OCI-LY7 (cell line): ENCODE data around the gene HABP4. TPM values are rescaled to one million over a fixed set of nuclear protein-coding genes. Genes with fewer than 3 reads are reported as not detected.

Experiments used
- BruUV-seq: library from RNA; stranded (reverse); fragments of 400-500 nt; replicated peaks from 2 replicates; lab custom pipeline; 2021; lab: Mats Ljungman, UMichigan
- CTCF ChIA-PET: fragments of 300-600 bp; sonication (Branson Sonifier 250); formaldehyde crosslinking; loops from one replicate; lab custom pipeline; 2022; ENCODE audit warnings: antibody characterized with exemption; ENCODE audit not compliant: unreplicated experiment; lab: Charles Lee
- POLR2A ChIA-PET: fragments of 300-600 bp; sonication (Branson Sonifier 250); formaldehyde crosslinking; loops from one replicate; lab custom pipeline; 2022; ENCODE audit warnings: antibody characterized with exemption; lab: Charles Lee
- DNase-seq: peaks from one replicate; pipeline ENCODE4 v3.0.0-alpha.2; 2015; ENCODE audit warnings: low spot score
- H2AFZ ChIP-seq: fragments of 200-600 bp; sonication (generic), shearing (Covaris generic); 2 replicates; pipeline ENCODE4 v1.6.1; 2014; ENCODE audit warnings: mild to moderate bottlenecking, antibody characterized with exemption, low read length, moderate library complexity
- H3K27ac ChIP-seq: fragments of 200-600 bp; sonication (generic); 2 replicates; pipeline ENCODE4 v1.5.1; 2014; ENCODE audit warnings: mixed run types, low read depth, mild to moderate bottlenecking, moderate library complexity, low read length, inconsistent platforms; ENCODE audit not compliant: poor library complexity, severe bottlenecking
- H3K36me3 ChIP-seq: fragments of 200-600 bp; sonication (generic); 2 replicates; pipeline ENCODE4 v1.6.1; 2014; ENCODE audit warnings: mild to moderate bottlenecking, antibody characterized with exemption, low read length, moderate library complexity, mixed read lengths; ENCODE audit not compliant: insufficient read depth
- H3K4me1 ChIP-seq: fragments of 200-600 bp; sonication (generic); 2 replicates; pipeline ENCODE4 v1.5.1; 2014; ENCODE audit warnings: mild to moderate bottlenecking, low read length; ENCODE audit not compliant: insufficient read depth, poor library complexity, severe bottlenecking
- H3K4me2 ChIP-seq: fragments of 200-600 bp; sonication (generic); 2 replicates; pipeline ENCODE4 v1.6.1; 2014; ENCODE audit warnings: mild to moderate bottlenecking, low read length
- H3K4me3 ChIP-seq: fragments of 200-600 bp; sonication (generic); 2 replicates; pipeline ENCODE4 v1.5.1; 2014; ENCODE audit warnings: mild to moderate bottlenecking, low read depth, low read length; ENCODE audit not compliant: poor library complexity, severe bottlenecking
- H3K79me2 ChIP-seq: fragments of 200-600 bp; sonication (generic); 2 replicates; pipeline ENCODE4 v1.6.1; 2016; ENCODE audit warnings: low read depth, mild to moderate bottlenecking, low read length, moderate library complexity, mixed read lengths; ENCODE audit not compliant: insufficient read depth
- H3K9me2 ChIP-seq: fragments of 200-600 bp; sonication (generic); 2 replicates; pipeline ENCODE4 v1.6.1; 2016; ENCODE audit warnings: mild to moderate bottlenecking, low read length, mixed read lengths; ENCODE audit not compliant: insufficient read depth
- H3K9me3 ChIP-seq: fragments of 200-600 bp; sonication (generic); 2 replicates; pipeline ENCODE4 v1.6.1; 2014; ENCODE audit warnings: mild to moderate bottlenecking, mixed run types, low read length, mixed read lengths
- H4K20me1 ChIP-seq: fragments of 200-600 bp; sonication (generic); 2 replicates; pipeline ENCODE4 v1.6.1; 2014; ENCODE audit warnings: mild to moderate bottlenecking, antibody characterized with exemption, low read length, moderate library complexity, mixed read lengths; ENCODE audit not compliant: insufficient read depth
- EZH2phosphoT487 ChIP-seq: fragments of 200-600 bp; sonication (generic); IDR thresholded peaks from 2 replicates; pipeline ENCODE4 v1.6.1; 2018; ENCODE audit warnings: low read depth, borderline replicate concordance, mild to moderate bottlenecking, mixed run types, antibody characterized with exemption, low read length, moderate library complexity, mixed read lengths
- intact Hi-C: fragments of 100-400 bp; cut with micrococcal nuclease; formaldehyde crosslinking; loops from one replicate; pipeline ENCODE4 v1.10.0; 2022; ENCODE audit not compliant: unreplicated experiment
- total RNA-seq, 2 experiments: library from RNA; depleted of rRNA in 1 of 2; stranded (reverse); fragments of >200 nt in 1 of 2; shearing (Covaris generic) in 1 of 2; gene quantifications; 2 replicates each; pipeline ENCODE4 v1.2.3, GENCODE V29; 2014 to 2022
- TF ChIP-seq, protein P1 (sequence below): fragments of 200-600 bp; sonication (generic); conservative IDR thresholded peaks from 2 replicates; pipeline ENCODE4 v1.5.1; 2014; ENCODE audit warnings: mild to moderate bottlenecking, antibody characterized with exemption, low read length, moderate library complexity, mixed read lengths

The HABP4 gene
- total RNA-seq, 2 experiments from 2014 or later: 6.0 to 11.0 TPM

DNA sequence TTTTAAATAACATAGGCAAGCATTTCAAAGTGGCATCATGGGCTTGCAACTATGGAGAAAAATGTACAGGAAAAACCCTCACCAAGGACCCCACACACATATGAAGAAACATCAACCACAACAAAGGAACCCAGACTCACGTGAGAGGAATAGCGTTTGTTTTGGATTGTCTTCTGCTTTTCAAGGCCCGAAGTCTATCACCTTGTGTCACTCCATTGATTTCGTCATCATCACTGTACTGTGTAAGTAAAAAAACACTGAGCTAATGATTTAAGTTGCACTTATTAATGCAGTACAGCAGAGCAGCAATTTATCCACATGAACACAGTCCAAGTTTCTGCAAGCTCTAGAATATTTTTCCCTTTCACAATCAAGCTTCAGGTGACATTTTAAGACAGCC is 72.4 kb downstream of the HABP4 start:
- no peaks in the 10 kb centered on the region for H3K79me2 ChIP-seq
- H3K4me2 ChIP-seq: no peak overlapping the region
- no peaks in the 10 kb centered on the region for H3K4me1 ChIP-seq
- no TSS peak for BruUV-seq
- intact Hi-C loops: no loop called here
- no peaks in the 10 kb centered on the region for H3K9me3 ChIP-seq
- no peak overlapping the region for H3K27ac ChIP-seq
- CTCF ChIA-PET: no interaction called here
- POLR2A ChIA-PET: no interaction called here
- H3K4me3 ChIP-seq: no peak overlapping the region
- no peaks in the 10 kb centered on the region for H3K36me3 ChIP-seq
- H2AFZ ChIP-seq: no peak overlapping the region
- TF ChIP-seq, protein P1, sequence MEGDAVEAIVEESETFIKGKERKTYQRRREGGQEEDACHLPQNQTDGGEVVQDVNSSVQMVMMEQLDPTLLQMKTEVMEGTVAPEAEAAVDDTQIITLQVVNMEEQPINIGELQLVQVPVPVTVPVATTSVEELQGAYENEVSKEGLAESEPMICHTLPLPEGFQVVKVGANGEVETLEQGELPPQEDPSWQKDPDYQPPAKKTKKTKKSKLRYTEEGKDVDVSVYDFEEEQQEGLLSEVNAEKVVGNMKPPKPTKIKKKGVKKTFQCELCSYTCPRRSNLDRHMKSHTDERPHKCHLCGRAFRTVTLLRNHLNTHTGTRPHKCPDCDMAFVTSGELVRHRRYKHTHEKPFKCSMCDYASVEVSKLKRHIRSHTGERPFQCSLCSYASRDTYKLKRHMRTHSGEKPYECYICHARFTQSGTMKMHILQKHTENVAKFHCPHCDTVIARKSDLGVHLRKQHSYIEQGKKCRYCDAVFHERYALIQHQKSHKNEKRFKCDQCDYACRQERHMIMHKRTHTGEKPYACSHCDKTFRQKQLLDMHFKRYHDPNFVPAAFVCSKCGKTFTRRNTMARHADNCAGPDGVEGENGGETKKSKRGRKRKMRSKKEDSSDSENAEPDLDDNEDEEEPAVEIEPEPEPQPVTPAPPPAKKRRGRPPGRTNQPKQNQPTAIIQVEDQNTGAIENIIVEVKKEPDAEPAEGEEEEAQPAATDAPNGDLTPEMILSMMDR: no peak
- H4K20me1 ChIP-seq: no peaks in the 10 kb centered on the region
- no peaks in the 10 kb centered on the region; the same call in 1 of the 2 replicates for H3K9me2 ChIP-seq
- DNase-seq: no peak

DNA sequence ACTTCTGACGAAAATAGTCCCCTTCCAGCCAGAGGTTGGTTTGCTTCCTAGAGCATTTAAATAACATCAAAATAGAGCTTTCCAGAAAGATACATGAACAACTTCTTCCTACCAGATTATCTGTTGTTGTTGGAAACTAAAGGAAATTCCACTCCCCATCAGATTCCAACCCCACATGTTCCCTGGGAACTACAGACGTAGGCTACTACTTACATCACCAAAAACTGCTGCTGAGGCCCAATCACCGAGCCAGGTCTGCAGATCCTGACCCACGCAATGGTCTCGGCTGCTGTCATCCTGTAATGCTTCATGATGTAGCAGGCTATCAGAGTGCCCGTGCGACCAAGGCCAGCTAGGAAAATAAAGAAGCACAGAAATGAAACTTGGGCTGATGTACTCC is 73.4 kb downstream of the HABP4 start:
- no peaks in the 10 kb centered on the region for H4K20me1 ChIP-seq
- ChIA-PET CTCF (no interaction called here), POLR2A (no interaction called here)
- BruUV-seq: no TSS peak
- no peak overlapping the region for H3K4me3 ChIP-seq
- H3K36me3 ChIP-seq: no peaks in the 10 kb centered on the region
- intact Hi-C loops: no loop called here
- no peak overlapping the region for H2AFZ ChIP-seq
- no peak overlapping the region for H3K27ac ChIP-seq
- no peak for DNase-seq
- TF ChIP-seq, protein P1: no peak
- TF ChIP-seq EZH2phosphoT487: no peak
- H3K9me3 ChIP-seq: no peaks in the 10 kb centered on the region
- H3K4me2 ChIP-seq: no peak overlapping the region
- no peaks in the 10 kb centered on the region for H3K4me1 ChIP-seq
- no peaks in the 10 kb centered on the region for H3K79me2 ChIP-seq
- no peaks in the 10 kb centered on the region; the same call in 1 of the 2 replicates for H3K9me2 ChIP-seq

DNA sequence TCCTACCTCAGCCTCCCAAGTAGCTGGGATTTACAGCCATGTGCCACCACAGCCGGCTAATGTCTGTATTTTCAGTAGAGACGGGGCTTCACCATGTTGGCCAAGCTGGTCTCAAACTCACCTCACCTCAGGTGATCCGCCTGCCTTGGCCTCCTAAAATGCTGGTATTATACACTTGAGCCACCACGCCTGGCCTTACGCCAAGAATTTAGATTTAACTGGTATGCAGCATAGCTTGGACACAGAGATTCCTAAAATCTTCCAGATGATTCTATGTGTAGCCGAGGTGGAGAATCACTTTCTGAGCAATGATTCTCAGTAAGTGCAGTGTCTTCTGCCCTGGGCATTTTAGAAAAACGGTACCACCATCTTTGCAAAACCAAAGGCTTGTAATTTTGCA is 74.1 kb downstream of the HABP4 start:
- no peak overlapping the region for H3K27ac ChIP-seq
- H3K9me3 ChIP-seq: no peaks in the 10 kb centered on the region
- no peak for DNase-seq
- no peaks in the 10 kb centered on the region for H4K20me1 ChIP-seq
- no peaks in the 10 kb centered on the region for H3K36me3 ChIP-seq
- ChIA-PET POLR2A (no interaction called here), CTCF (no interaction called here)
- H3K9me2 ChIP-seq: no peaks in the 10 kb centered on the region; the same call in 1 of the 2 replicates
- BruUV-seq: no TSS peak
- H3K4me1 ChIP-seq: no peaks in the 10 kb centered on the region
- H2AFZ ChIP-seq: no peak overlapping the region
- H3K79me2 ChIP-seq: no peaks in the 10 kb centered on the region
- no peak overlapping the region for H3K4me2 ChIP-seq
- intact Hi-C loops: no loop called here
- TF ChIP-seq EZH2phosphoT487: no peak
- H3K4me3 ChIP-seq: no peak overlapping the region
